Measurements from ENCODE around the gene ZNF423. TPM values are rescaled to one million over a fixed set of nuclear protein-coding genes. Genes with fewer than 3 reads are reported as not detected.
A peak's percentile ranks its signal among the peaks of the same experiment; 100 is the strongest.

ZNF423 gene
- total and polyA plus RNA-seq, 9 of the 15 experiments (the other 6 are each of a cell fraction or from before 2014, with no cell fraction given): not detected

DNA sequence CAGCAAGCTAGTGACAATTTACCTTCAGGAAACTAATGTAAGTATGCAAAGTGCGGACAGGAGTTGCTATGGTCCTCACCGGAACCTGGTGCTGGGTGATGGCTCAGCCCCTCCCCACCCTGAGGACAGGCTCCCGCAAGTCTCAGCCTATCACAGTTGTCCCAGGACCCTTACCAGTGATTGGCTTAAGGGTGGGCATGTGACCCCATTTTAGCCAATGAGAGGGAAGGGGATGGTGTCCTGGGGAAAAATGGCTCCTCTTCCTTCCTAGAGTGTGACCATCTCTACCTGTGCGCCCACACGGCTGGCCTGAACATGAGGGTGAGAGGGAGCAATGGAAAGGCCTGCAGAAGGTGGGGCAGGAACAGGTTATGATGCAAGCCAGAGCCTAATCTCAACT, 401.9 kb downstream of the ZNF423 start:
- Histone ChIP-seq H3K4me2 (ENCODE audit: insufficient read depth, low read length) (no peak overlapping the region), H2AFZ (ENCODE audit: low read depth, low read length) (peak overlapping the region; percentile 62; the same call in 1 of the 2 replicates), H3K9me3 (replicated peaks; ENCODE audit: control insufficient read depth, insufficient read depth, low read depth, low read length) (no peaks in the 10 kb centered on the region), H4K20me1 (replicated peaks; ENCODE audit: control insufficient read depth, insufficient read depth, low read length) (no peaks in the 10 kb centered on the region), H3K27ac (ENCODE audit: extremely low read depth, low read depth, low read length) (no peak overlapping the region), H3K27me3 (ENCODE audit: control insufficient read depth in 2 of 2, insufficient read depth in 2 of 2, low read length in 2 of 2) (peaks cover 0 to 11% of the 10 kb centered on the region in 2 experiments; a peak in 2 of 5 replicates), H3K4me3 (no peak overlapping the region), H3K9ac (ENCODE audit: insufficient read depth in 1 of 2, low read depth in 2 of 2, low read length in 2 of 2) (no peak overlapping the region), H3K4me1 (replicated peaks in 1 of 2; ENCODE audit: control insufficient read depth in 2 of 2, insufficient read depth in 2 of 2, low read length in 2 of 2) (no peaks in the 10 kb centered on the region), H3K79me2 (ENCODE audit: control insufficient read depth, insufficient read depth, low read length) (no peaks in the 10 kb centered on the region), H3K36me3 (ENCODE audit: control insufficient read depth, insufficient read depth, low read length) (no peaks in the 10 kb centered on the region), H3K9me1 (ENCODE audit: control insufficient read depth, insufficient read depth, low read length) (no peaks in the 10 kb centered on the region)
- ChIA-PET CTCF (ENCODE audit: low intra/inter-chr PET ratio) (no interaction called here), POLR2A (interaction anchor here (0.6 kb wide), 1 partner anchor 80 kb away, joined by 3 read pairs; no protein-coding TSS in a partner anchor)
- WGBS (ENCODE audit: insufficient coverage, low coverage, missing lambda C conversion rate): 3% methylated on average over 5 of the region's 5 CpGs
- DNase-seq (ENCODE audit: extremely low read depth in 1 of 4, low spot score in 3 of 4) (peak; percentile 18 to 80 (median 78)), ATAC-seq (peak; percentile 93), FAIRE-seq (no peak)
- intact Hi-C loops (cut with micrococcal nuclease): no loop called here
- BruUV-seq (replicated peaks): no TSS peak
- in situ Hi-C loops (cut with MboI): no loop called here
- TF ChIP-seq, protein P1, sequence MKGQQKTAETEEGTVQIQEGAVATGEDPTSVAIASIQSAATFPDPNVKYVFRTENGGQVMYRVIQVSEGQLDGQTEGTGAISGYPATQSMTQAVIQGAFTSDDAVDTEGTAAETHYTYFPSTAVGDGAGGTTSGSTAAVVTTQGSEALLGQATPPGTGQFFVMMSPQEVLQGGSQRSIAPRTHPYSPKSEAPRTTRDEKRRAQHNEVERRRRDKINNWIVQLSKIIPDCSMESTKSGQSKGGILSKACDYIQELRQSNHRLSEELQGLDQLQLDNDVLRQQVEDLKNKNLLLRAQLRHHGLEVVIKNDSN (CRISPR knock-in tag; IDR thresholded peaks at IDR 0.05): peak; percentile 85
- TF ChIP-seq NFYB (IDR thresholded peaks at IDR 0.05; ENCODE audit: extremely low read depth, insufficient read length) (peak; percentile 81), RAD51 (IDR thresholded peaks at IDR 0.05; ENCODE audit: borderline replicate concordance, low read depth) (peak; percentile 81), FOS (IDR thresholded peaks at IDR 0.05; ENCODE audit: extremely low read depth, insufficient read length) (peak; percentile 45), NFE2 (IDR thresholded peaks at IDR 0.05; ENCODE audit: low read depth) (no peak), YY1 (IDR thresholded peaks at IDR 0.05; ENCODE audit: borderline replicate concordance in 1 of 3, control insufficient read depth in 1 of 3, extremely low read depth in 1 of 3, insufficient read depth in 3 of 3, insufficient read length in 1 of 3, insufficient replicate concordance in 2 of 3, low read depth in 1 of 3, low read length in 2 of 3) (peak in 1 of 3 experiments; percentile 32), TCF7 (IDR thresholded peaks at IDR 0.05; ENCODE audit: borderline replicate concordance) (no peak), EHMT2 (IDR thresholded peaks at IDR 0.05) (peak; percentile 72; the same call in 1 of the 2 replicates)
- TF ChIP-seq, protein P2, sequence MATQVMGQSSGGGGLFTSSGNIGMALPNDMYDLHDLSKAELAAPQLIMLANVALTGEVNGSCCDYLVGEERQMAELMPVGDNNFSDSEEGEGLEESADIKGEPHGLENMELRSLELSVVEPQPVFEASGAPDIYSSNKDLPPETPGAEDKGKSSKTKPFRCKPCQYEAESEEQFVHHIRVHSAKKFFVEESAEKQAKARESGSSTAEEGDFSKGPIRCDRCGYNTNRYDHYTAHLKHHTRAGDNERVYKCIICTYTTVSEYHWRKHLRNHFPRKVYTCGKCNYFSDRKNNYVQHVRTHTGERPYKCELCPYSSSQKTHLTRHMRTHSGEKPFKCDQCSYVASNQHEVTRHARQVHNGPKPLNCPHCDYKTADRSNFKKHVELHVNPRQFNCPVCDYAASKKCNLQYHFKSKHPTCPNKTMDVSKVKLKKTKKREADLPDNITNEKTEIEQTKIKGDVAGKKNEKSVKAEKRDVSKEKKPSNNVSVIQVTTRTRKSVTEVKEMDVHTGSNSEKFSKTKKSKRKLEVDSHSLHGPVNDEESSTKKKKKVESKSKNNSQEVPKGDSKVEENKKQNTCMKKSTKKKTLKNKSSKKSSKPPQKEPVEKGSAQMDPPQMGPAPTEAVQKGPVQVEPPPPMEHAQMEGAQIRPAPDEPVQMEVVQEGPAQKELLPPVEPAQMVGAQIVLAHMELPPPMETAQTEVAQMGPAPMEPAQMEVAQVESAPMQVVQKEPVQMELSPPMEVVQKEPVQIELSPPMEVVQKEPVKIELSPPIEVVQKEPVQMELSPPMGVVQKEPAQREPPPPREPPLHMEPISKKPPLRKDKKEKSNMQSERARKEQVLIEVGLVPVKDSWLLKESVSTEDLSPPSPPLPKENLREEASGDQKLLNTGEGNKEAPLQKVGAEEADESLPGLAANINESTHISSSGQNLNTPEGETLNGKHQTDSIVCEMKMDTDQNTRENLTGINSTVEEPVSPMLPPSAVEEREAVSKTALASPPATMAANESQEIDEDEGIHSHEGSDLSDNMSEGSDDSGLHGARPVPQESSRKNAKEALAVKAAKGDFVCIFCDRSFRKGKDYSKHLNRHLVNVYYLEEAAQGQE (IDR thresholded peaks at IDR 0.05; ENCODE audit: borderline replicate concordance): peak; percentile 29
- TF ChIP-seq, protein P2 (CRISPR knock-in tag; IDR thresholded peaks at IDR 0.05; ENCODE audit: low read depth): no peak
- TF ChIP-seq, protein P3, sequence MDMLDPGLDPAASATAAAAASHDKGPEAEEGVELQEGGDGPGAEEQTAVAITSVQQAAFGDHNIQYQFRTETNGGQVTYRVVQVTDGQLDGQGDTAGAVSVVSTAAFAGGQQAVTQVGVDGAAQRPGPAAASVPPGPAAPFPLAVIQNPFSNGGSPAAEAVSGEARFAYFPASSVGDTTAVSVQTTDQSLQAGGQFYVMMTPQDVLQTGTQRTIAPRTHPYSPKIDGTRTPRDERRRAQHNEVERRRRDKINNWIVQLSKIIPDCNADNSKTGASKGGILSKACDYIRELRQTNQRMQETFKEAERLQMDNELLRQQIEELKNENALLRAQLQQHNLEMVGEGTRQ (CRISPR knock-in tag; IDR thresholded peaks at IDR 0.05): peak; percentile 95
